GM19240 (cell line): ENCODE data around the gene BOK.

Experiments
- DNase-seq: peaks from one replicate; pipeline ENCODE4 v3.0.0; 2011; ENCODE audit warnings: low spot score; ENCODE audit not compliant: insufficient read length

The BOK gene

GRCh38 chr2:241538838-241539615 lies 19.5 kb upstream of the BOK start:
- DNase-seq, result peak; percentile 2

GRCh38 chr2:241539616-241540374 lies 18.8 kb upstream of the BOK start:
- DNase-seq, result no peak

- no peak for DNase-seq
Observed at GRCh38 chr2:241540401-241540770, 18.2 kb upstream of the BOK start.

- peak; percentile 29 for DNase-seq
Observed at GRCh38 chr2:241540771-241541561, 17.6 kb upstream of the BOK start.

DNA sequence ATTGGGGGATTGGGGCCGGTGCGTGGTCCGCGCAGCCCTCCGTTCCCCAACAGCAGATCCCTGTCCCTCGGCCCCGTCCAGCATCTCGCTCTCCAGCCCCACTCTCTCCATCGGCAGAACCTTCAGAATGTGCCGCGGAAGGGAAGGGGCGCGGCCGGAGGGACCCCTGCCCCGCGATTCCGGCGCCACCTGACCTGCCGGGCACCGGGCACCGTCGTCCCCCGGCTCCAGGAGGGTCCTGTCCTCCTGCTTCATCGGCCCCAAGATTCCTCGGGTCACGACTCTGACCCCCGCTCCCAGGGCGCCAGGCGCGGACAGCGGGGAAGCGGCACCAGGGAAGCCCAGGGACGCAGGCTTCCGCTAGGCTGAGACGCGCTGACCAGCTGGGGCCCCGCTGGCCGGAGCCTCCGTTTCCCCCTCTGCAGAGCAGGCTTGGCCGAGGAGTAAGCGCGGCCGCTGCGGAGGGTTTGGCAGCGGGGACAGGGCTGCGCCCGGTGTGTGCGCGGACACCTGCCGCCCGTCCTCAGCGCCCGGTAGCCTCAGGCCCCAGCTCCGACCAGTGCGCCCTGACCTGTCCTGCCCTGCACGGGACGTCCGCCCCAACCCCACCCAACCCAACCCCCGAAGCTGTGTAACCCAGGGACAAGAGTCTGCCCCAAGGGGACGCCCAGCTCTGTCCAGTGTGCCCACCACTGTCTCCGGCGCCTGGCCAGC lies 16.8 kb upstream of the BOK start:
- no peak for DNase-seq

DNA sequence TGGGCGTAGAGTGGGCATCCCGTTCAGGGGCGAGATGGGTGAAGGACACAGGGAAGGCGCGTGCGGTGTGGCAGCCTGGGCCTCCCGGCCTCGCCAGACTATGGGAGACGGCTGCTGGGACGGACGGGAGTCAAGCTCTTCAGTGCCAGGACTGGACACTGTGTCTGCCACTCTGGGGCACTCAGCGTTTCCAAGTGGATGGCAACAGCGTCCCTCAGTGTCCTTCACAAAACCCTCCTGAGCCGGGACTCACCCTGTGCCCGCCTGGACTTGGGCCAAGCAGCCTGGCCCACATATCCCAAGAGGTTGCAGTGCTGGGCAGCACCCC lies 16.3 kb upstream of the BOK start:
- DNase-seq, result peak; percentile 1

DNA sequence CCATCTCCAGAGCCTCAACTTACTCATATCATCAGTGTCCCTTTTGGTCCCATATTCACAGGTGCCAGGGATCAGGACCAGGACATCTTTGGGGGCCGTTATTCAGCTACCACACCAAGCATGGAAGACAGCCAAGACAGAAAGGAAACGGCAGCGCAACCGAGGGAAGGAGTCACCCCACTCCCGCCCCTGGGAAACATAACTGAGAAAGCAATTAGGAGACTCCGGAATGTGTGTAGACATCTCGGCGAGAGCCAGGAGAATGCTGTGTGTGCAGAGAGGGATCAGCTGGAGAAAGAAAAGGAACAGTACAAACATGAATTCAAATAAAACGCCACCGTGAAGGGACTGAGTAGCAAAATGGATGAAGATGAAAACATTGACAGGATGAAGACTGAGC lies 13.4 kb upstream of the BOK start:
- no peak for DNase-seq

GRCh38 chr2:241545523-241546473 lies 12.7 kb upstream of the BOK start:
- DNase-seq, result no peak

- DNase-seq, result no peak
Observed at GRCh38 chr2:241546771-241547498, 11.6 kb upstream of the BOK start.

DNA sequence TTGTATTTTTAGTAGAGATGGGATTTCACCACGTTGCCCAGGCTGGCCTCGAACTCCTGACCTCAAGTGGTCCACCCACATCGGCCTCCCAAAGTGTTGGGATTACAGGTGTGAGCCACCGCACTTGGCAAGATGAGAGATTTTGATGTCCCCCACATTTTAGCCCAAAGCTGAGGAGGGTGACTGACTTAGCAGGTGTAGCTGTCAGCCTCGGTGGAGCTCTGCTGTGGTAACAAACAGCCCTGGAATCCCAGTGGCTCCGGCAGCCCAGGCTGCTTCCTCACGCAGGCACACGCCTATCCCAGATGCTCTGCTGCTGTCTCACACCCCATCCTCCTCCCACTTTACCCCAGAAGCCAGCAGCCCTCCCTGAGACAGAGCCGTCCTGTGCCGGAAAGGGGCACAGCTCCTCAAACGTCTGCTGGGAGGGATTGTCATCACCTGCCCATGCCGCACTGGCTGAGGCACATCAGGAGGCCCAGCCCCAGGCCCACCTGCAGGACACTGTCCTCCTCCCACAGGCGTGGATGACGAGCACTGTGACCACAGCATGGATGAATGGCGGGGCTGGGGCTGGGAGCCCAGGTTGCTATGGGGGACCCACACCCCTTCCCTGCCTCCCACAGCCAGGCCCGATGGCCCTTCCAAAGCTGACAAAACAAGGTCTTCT lies 10.6 kb upstream of the BOK start:
- DNase-seq, result no peak

DNA sequence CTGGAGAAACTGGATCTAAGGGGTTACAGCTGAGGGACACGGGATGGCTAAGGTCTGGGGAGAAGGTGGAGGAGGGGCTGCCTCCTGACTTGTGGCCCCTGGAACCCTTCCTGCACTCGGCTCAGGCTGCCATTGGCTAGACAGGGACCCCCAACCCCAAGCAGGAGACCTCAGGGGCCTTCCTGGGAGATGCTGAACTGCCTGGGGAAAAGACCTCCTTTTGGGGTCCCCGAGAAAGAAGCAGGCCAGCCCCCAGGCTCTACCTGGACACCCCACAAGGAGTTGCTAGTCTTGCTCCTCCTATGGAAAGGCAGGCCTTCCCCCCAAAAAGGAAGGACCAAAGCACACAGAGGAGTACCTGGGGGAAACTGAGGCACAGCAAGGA lies 10.1 kb upstream of the BOK start:
- no peak for DNase-seq

DNA sequence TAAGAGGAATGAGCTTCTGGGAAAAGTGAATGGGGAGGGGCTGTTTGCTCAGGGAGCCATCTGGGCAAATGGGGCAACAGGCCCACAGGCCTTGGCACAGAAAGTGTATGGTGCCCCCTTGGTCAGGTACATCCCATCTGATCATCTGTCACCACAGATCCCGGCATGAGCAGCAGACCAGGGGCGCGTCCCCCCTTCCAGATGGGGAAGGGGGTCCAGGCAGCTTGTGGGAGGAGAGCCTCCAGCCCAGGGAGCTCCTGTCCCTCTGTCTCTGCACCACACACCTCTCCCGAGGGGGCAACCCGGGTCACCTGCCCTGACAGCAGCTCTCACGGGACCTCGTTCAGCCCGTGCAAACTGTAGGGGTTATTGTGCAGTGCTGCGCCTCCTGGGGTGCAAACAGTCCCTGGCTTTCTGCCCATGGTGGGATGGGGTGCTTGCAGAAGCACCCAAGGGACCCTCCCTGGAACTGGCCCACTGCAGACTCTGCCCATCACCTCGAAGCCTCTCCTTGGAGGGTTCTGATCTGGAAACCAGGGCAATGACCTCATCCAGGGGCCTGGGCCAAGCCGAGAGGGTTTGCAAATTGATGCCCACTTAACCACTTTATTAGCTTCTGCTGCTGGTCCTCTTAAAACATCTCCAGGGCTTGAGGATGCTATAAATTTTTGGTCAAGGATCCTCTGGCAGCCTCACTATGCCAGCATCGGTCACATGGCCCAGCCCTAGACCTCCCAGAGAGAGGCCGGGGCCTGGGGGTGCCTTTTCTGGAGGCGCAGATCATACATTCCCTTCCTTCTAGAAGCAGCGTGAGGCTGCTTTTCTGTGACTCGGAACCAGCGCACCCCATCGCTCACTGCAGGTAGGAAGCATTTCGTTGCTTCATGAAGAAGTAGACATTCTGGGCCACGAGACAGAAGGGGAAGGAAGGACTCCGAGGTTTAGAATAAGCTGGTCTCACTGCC lies 7.6 kb upstream of the BOK start:
- DNase-seq, result no peak

DNA sequence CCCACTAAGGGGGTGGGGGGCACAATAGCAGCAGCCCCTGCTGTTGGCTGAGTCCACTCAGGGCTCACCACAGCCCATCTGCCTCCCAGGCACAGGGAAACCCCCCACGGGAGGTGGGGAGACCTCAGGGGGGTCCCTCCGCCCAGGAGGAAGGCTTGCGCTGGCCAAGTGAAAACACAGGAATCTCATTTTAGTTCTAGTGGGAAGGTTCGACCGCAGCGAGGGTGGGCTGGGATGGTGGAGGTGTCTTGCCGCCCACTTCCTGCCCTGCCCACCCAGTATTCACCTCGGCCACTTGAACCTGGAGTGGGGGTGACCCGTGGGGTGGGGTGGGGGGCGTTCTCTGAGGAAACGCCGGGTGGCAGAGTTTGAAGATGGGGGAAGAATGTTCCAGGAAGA lies 6.9 kb upstream of the BOK start:
- DNase-seq, result no peak

DNA sequence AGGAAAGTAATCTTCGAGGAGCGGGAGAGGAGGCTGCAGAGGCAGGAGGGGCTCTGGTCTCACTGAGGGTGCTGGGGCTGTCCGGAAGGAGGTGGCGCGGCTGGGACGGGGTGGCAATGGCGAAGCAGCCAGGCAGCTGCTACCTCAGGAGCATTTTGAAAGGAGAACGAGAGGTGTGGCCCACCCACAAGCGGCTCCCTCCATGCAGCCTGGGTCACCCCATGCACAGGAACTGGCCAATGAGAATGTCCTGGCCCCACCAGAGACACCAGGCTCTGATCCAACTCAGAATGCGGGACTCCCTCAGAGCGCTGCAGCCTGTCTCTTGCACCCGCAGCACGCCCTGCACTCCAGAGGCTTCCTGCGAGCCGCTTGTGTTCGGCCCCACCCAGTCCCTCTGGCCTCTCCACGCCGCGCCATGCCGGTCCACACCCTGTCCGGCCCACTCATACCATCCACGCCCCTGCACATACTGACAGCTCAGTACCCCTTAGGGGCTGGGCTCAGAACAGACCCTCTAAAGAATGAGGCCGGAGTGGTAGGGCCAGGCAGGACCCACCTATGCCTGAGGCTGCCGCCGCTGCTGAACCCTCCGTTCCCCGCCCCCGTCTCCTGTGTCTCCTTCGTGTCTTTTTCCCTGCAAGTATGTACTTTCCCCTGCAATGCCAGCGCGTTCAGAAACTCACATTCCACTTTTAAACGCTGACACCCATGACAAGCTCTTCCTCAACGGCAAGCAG lies 6.4 kb upstream of the BOK start:
- no peak for DNase-seq

GRCh38 chr2:241553512-241553830 lies 5.1 kb upstream of the BOK start:
- DNase-seq, result no peak

- no peak for DNase-seq
Observed at GRCh38 chr2:241553981-241554380, 4.6 kb upstream of the BOK start.

DNA sequence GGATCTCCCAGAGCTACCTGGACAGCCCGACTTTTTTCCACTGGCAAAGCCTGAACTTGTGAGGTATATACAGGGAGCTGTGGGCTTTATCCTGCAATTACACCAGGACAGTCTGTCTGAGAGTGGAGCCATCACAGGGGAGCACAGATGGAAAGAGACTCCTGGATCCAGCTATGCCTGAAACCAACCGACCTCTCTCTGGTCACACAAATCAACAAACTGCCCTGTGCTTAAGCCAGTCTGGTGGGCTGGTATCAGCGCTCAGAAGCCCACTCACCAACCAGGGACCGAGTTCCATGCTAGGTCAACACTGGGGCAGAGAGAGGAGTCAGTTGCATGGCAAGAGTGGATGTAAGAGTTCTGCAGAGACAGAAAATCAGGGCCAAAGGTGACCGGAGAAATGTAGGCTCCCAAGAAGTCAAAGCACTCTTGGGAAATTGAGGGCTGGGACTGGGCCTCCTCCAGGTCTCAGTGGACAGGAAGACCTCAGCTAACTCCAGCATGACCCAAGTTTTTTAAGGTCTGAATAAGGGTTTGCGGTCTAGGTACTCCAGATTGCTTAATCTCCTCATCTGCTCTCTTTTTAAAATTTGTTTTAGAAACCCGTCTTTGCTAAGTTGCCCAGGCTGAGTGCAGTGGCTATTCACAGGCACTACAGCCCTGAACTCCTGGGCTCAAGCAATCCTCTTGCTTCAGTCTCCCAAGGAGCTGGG lies 3.8 kb upstream of the BOK start:
- no peak for DNase-seq
